HCT116 (cell line): ENCODE measurements around the gene SNRPA.

Experiments used
- CBX3 ChIP-seq: IDR thresholded peaks from 2 replicates; pipeline ENCODE4 v1.6.1; 2012; ENCODE audit warnings: low read depth
- CTCF ChIP-seq, 3 experiments: fragments of 200-600 bp in 1 of 3; sonication (generic) in 1 of 3; IDR thresholded peaks in 2 of 3; conservative IDR thresholded peaks in 1 of 3; 2 replicates each; pipeline ENCODE4 v1.5.1; 2012 to 2017; ENCODE audit warnings: low read depth in 2 of 3, low read length in 2 of 3, antibody characterized with exemption in 1 of 3, borderline replicate concordance in 1 of 3, control low read depth in 1 of 3, mild to moderate bottlenecking in 1 of 3, mixed read lengths in 1 of 3, mixed run types in 1 of 3, moderate library complexity in 1 of 3; ENCODE audit not compliant: insufficient read depth in 1 of 3
- EZH2 ChIP-seq: fragments of 200-600 bp; sonication (generic); IDR thresholded peaks from 2 replicates; pipeline ENCODE4 v1.6.1; 2017; ENCODE audit warnings: antibody characterized with exemption, mixed run types
- POLR2A ChIP-seq: IDR thresholded peaks from 2 replicates; pipeline ENCODE4 v1.7.0; 2011; ENCODE audit warnings: borderline replicate concordance; ENCODE audit not compliant: insufficient read depth, insufficient read length; ENCODE audit errors: extremely low read depth
- POLR2AphosphoS5 ChIP-seq: IDR thresholded peaks from 2 replicates; pipeline ENCODE4 v1.6.1; 2011; ENCODE audit warnings: mild to moderate bottlenecking, low read depth, low read length, moderate library complexity
- RAD21 ChIP-seq: IDR thresholded peaks from 2 replicates; pipeline ENCODE4 v1.6.1; 2012; ENCODE audit warnings: low read depth, mild to moderate bottlenecking
- SP1 ChIP-seq: IDR thresholded peaks from 2 replicates; pipeline ENCODE4 v1.6.1; 2012; ENCODE audit warnings: low read depth
- YY1 ChIP-seq: IDR thresholded peaks from 2 replicates; pipeline ENCODE4 v1.6.1; 2011; ENCODE audit warnings: low read length, low read depth, moderate library complexity, mild to moderate bottlenecking; ENCODE audit not compliant: insufficient replicate concordance; ENCODE audit errors: extremely low read depth
- ZFX ChIP-seq: fragments of 450-650 bp; IDR thresholded peaks from 2 replicates; pipeline ENCODE4 v1.6.1; 2017
- ZNF274 ChIP-seq: fragments of 200-500 bp; sonication (Bioruptor generic); IDR thresholded peaks from 2 replicates; pipeline ENCODE4 v1.6.1; 2014; ENCODE audit warnings: mild to moderate bottlenecking, low read depth, low read length, inconsistent platforms
- TF ChIP-seq, protein P1 (sequence below): IDR thresholded peaks from 2 replicates; pipeline ENCODE4 v1.6.1; 2012; ENCODE audit warnings: low read depth
- TF ChIP-seq, protein P2 (sequence below): IDR thresholded peaks from 2 replicates; pipeline ENCODE4 v1.6.1; 2012
- TF ChIP-seq, protein P3 (sequence below): IDR thresholded peaks from 2 replicates; pipeline ENCODE4 v1.6.1; 2011; ENCODE audit warnings: mild to moderate bottlenecking, low read length, moderate library complexity; ENCODE audit not compliant: insufficient replicate concordance; ENCODE audit errors: extremely low read depth

- TF ChIP-seq CTCF (IDR thresholded peaks at IDR 0.05 in 2 of 3, conservative IDR thresholded peaks at IDR 0.05 in 1 of 3; ENCODE audit: borderline replicate concordance in 1 of 3, insufficient read depth in 1 of 3, low read depth in 2 of 3, low read length in 2 of 3) (no peak), EZH2 (no peak), POLR2AphosphoS5 (no peak), CBX3 (no peak), POLR2A (no peak), YY1 (no peak), SP1 (no peak), ZFX (no peak), ZNF274 (no peak), RAD21 (no peak)
- TF ChIP-seq, protein P1, sequence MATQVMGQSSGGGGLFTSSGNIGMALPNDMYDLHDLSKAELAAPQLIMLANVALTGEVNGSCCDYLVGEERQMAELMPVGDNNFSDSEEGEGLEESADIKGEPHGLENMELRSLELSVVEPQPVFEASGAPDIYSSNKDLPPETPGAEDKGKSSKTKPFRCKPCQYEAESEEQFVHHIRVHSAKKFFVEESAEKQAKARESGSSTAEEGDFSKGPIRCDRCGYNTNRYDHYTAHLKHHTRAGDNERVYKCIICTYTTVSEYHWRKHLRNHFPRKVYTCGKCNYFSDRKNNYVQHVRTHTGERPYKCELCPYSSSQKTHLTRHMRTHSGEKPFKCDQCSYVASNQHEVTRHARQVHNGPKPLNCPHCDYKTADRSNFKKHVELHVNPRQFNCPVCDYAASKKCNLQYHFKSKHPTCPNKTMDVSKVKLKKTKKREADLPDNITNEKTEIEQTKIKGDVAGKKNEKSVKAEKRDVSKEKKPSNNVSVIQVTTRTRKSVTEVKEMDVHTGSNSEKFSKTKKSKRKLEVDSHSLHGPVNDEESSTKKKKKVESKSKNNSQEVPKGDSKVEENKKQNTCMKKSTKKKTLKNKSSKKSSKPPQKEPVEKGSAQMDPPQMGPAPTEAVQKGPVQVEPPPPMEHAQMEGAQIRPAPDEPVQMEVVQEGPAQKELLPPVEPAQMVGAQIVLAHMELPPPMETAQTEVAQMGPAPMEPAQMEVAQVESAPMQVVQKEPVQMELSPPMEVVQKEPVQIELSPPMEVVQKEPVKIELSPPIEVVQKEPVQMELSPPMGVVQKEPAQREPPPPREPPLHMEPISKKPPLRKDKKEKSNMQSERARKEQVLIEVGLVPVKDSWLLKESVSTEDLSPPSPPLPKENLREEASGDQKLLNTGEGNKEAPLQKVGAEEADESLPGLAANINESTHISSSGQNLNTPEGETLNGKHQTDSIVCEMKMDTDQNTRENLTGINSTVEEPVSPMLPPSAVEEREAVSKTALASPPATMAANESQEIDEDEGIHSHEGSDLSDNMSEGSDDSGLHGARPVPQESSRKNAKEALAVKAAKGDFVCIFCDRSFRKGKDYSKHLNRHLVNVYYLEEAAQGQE: no peak
- TF ChIP-seq, protein P2, sequence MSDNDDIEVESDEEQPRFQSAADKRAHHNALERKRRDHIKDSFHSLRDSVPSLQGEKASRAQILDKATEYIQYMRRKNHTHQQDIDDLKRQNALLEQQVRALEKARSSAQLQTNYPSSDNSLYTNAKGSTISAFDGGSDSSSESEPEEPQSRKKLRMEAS: no peak
- TF ChIP-seq, protein P3, sequence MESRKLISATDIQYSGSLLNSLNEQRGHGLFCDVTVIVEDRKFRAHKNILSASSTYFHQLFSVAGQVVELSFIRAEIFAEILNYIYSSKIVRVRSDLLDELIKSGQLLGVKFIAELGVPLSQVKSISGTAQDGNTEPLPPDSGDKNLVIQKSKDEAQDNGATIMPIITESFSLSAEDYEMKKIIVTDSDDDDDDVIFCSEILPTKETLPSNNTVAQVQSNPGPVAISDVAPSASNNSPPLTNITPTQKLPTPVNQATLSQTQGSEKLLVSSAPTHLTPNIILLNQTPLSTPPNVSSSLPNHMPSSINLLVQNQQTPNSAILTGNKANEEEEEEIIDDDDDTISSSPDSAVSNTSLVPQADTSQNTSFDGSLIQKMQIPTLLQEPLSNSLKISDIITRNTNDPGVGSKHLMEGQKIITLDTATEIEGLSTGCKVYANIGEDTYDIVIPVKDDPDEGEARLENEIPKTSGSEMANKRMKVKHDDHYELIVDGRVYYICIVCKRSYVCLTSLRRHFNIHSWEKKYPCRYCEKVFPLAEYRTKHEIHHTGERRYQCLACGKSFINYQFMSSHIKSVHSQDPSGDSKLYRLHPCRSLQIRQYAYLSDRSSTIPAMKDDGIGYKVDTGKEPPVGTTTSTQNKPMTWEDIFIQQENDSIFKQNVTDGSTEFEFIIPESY: no peak
Observed at GRCh38 chr19:40736661-40737060, 14.3 kb upstream of the SNRPA start.
